HG03095 (cell line): ENCODE results near the gene PARS2.

ENCODE experiments used
- ATAC-seq: cut with Tn5 transposase; IDR thresholded peaks from one replicate; pipeline ENCODE4 v1.9.1; 2021; ENCODE audit warnings: moderate library complexity; ENCODE audit not compliant: unreplicated experiment

Gene PARS2

DNA sequence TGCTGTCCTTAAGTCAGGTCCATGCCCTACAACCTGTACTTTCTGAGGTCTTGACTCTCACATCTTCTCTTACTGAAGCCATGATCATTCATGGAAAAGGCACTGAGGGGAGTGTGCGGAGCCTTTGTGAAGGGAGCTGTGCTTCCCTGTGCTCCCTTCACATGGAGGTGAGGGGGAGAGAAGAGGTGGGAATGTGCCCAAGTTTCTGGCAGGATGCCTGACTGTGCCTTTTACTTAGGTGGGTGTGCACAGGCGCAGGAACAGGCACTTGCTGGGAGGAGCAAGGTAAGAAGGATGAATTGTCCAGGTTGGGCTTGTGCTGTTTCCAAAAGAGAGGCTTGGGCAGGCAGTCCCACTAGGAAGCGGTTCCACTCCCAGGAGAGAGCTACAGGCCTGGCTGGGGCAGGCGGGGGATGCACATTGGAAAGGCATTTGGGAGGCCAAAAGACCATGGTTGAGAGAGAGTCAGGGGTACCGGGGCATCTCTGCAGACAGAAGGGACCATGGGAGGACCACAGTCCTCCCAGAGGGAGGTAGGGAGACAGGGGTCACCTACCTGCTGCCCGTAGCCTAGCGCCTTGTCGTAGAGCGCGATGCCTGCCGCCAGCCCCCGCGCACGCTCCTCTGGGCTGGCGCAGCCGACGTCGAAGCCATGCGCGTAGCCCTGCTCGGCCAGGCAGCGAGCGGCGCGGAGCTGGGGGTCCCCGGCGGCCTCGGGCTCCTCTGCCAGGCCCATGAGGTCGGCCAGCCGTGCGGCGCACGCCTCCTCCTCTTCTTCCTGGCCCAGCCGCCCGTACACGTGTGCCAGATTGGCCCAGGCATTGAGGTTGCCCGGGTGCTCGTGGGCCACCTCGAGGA is 35.9 kb upstream of the PARS2 start:
- ATAC-seq: no peak

DNA sequence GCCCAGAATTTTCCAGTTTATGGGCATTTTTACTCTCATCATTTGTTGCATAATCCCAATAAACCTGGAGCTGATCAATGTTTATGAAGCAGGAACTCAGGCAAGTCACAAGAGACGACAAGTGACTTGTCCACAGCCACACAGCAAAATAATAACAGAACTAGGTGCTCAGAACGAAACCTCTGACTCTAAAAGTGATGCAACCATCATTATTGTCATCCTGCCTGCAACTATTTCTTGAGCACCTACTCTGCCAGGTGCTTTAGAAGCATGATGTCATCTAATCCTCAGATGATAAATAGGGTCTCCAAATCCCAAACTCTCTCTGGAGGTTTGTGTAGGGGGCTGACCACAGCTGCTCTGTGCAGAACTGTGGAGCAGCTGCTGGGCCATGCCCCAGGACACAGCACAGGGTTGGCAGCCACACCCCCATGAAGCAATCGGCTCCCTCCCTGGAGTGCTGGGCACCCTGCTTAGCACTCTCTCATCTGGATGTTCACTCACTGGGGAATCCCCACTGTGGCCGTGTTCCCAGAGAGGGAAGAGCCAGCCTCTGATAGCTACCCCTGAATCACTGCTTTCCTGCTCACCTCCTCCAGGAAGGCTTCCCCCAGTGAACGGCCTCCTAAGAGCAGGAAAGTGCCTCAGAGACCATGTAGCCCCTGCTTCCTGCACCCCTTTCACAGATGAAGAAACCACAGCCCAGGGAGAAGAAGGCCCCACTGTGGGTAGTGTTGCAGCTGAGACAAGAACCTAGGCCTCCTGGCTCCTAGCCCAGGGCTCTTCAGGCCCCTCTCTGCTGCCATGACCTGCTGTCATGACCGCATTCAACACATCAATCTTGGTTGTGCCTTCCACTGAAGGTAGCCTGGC is 34.7 kb upstream of the PARS2 start:
- ATAC-seq: no peak

DNA sequence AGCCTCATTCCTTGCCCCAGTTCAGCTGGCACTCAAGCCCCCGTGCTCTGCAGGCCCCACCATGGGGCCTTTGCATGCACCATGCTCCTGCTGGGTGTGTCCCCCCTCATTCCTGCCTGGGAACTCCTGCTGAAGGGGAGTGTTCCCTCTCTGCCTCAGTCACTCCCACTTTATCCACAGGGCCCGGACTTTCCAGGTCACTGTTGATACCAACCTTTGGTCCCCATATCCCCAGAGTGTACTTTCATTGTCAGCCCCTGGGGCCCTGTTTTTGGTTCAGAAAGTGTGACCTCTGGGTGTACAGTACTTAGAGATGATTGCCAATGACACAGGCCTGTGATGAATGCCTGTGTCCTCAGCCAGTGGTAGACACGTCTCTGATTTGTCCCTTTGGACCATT is 33.9 kb upstream of the PARS2 start:
- ATAC-seq: no peak

- no peak for ATAC-seq
These were observed 32.6 kb upstream of the PARS2 start for GRCh38 chr1:54796902-54797301.

DNA sequence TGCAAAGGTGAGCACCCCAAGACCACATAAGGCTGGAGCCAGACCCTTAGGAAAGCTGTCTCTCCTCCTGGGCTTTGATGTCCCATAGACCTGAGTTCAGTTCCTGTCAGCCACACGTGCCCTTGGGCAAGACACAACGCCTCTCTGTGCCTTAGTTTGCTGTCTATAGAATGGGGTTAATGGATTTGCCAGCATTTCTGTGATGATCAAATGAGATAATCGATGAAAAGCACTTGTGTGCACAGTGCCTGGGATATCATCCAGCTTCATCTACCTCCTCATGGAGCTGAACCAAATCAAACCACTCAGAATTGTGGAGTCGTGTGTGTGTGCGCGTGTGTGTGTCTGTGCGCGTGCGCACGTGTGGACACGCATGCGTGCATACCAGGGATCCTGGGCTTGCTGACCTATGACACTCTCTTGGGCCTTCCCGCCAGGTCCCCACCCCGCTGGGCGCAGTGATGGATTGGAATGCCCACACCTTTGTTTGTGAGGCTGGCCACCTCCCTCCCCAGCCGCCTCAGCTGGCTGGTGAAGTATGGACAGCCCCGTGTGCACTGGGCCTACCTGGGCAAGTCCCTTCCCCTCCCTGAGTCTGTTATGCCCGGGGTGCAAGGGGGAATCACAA is 31.6 kb upstream of the PARS2 start:
- no peak for ATAC-seq

- ATAC-seq: no peak
These were observed 31.0 kb upstream of the PARS2 start for GRCh38 chr1:54795356-54795665.

DNA sequence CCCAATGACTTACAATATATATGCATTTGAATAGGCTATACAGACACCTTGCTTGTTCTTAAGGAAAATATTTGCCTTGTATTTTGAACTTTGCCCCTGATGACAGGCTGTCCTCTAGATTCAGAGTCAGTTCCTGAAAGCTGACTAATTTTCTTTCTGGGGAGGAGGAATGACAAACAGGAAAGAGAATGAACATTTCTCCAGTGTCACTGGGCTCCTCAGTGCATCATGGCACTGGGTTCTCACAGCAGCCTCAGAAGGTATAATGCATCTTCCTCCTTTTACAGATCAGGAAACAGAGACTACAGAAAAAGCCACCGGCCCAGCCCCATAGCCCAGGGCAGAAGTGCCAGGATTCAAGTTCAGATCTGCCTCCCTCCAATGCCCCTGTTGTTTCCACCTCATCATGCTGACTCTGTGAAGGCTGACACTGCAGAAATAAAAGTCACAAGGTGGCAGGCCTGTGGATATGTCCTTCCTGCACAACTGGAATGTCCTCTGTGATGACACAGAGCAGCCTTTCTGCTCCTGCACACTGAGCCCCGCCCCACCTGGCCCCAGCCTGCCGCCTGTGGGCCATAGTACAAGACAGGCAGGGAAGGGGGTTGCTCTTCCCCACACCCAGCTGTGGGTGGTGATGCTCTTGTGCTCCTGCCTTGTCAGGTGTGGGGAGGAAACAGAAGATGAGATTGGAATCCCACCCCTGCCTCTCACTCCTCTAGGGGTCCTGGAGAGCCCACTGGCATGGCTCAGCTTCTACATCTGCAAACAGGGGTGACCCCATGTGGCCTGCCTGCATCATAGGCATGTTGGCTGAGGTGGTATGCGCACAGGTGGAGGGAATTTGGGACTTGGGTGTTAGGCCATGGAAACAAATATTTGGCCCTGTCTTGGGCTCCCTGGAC is 30.4 kb upstream of the PARS2 start:
- ATAC-seq: no peak

DNA sequence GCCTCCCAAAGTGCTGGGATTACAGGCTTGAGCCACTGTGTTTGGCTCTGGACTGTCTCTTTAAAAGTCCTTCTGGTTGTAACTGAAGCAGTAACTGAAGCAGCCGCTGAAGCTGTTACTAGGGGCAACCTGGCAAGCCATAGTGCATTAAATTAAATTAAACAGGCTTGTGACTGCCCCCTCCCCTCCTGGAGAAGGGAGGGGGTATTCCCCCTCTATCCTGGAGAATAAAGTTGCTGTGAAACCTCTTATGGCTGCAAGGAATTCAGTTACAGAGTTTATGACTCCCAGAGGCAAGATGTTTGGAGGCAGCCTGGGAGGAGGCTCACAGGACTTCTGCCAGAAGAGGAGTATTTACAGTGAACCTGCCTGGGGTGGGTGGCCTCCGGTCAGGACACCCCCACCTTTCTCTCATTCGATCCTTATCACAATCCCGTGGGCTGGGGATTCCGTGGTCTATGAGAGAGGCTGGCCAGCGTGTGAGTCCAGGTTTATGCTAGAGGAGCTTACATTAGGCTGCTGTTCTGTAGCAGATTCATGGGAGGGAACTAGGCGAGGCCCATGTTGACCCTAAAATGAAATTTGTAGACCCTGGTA is 28.5 kb upstream of the PARS2 start:
- no peak for ATAC-seq

GRCh38 chr1:54791880-54792522 is 27.7 kb upstream of the PARS2 start:
- no peak for ATAC-seq

DNA sequence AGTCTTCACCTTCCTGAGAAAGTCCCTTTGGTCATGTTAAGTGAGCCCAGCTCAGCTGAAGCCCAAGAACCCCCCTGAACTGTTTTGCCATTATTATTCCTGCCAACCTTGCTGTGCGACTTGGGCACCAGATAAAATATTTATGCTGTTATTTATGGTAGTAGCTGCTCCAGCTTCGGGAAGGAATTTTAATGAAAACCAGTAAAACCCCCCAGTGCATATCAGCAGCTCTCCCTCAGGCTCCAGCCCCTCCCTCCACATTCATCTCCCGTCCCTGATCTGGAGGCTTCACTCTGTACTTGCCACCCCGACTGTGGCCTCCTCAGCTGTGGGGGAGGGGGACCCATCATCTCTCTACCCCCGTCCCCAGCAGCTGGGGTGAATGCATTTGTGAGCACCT is 24.1 kb upstream of the PARS2 start:
- no peak for ATAC-seq

- no peak for ATAC-seq
These were observed 23.3 kb upstream of the PARS2 start for GRCh38 chr1:54787604-54788003.

DNA sequence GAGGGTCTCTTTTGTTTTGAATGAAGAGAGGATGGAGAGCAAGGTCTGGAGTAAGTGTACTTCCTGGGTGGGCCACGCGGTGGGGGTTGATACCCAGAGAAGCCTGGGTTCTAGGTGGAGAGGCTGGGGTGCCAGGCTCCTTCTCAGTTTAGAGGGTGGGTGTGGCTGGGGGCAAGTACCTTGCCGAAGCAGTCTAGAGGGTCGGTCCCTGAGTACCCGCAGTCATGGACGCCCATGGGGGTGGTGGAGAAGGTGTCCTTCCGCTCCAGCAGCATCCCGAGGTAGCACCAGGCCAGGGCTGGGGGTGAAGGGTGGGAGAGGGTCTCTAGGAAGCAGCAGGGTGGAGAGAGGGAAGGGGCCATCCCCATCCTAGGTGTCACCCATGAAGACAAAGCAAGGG is 22.5 kb upstream of the PARS2 start:
- no peak for ATAC-seq

GRCh38 chr1:54784066-54784465 is 19.7 kb upstream of the PARS2 start:
- ATAC-seq: no peak

DNA sequence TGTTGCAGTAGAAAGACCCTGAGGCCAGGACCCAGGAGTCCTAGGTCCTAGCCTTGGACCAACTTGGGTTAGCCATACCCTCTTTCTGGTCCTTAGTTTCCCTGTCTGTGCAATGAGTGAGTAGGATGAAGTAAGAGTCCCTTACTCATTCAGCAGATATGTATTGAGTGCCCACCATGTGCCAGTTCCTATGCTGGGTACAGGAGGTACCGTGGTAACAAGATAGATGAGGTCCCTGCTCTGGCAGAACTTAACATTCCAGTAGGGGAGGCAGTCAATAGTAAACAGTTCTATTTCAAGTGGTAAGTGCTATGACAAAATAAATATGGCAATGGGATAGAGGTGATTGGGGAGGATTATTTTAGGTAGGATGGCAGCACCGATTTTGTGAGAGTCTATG is 18.3 kb upstream of the PARS2 start:
- no peak for ATAC-seq

DNA sequence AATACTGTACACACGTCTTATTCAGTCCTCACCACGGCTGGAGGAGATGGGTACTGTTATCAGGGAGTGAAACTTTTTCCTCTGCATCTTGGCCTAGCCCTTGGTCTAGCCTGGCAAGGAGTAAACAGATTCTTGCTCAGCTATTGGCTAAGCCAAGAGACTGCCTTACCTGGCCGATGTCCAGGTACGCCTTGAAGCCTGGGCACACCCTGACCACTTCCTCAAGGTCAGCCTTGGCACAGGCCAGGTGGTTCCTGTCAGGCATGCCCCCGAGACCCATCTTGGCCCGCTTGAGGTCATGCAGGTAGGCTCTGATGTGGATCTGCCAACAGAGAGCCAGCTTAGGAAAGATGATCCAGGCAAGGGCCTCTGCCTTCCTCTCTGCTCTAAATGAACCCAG is 17.8 kb upstream of the PARS2 start:
- ATAC-seq: no peak

- no peak for ATAC-seq
These were observed 16.9 kb upstream of the PARS2 start for GRCh38 chr1:54781023-54781723.

DNA sequence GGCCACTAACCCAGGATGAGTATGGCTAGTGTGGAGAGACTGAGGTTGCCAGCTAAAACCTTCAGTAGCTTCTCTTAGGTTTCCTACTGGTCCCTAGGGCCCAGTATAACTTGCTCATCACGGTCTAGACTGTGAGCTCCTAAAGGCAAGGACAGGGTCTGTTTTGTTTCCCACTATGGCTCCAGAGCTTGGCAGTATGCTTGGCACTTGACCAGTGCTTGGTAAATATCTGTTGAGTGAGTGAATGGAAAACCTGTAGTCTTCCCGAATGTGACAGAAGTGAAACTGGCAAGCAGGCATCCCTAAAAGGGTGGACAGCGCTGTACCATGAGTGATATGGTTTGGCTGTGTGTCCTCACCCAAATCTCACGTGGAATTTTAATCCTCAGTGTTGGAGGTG is 13.1 kb upstream of the PARS2 start:
- ATAC-seq: no peak

DNA sequence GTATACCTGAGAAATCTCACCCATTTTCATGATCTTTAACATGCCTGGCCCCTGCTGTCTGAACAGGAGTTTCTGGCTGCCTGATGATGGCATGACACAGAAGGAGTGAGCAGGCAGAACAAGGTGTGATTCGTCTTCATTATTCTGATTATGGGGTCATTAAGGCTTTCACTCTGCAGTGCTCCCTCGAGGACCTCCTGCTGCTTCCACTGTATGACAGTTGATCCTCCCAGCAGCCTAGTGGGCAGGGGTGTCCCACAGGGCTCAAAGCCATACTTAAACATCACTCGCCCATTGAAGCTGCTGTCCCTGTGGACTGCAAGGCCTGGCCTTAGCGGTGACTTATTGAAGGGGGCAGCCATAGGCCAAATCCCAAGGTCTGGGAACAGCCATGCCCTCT is 12.7 kb upstream of the PARS2 start:
- ATAC-seq: no peak
